Cardiac fibroblast (primary cell): ENCODE data around the gene SLC40A1.
A peak's percentile ranks its signal among the peaks of the same experiment; 100 is the strongest.

Source experiments
- DNase-seq, 2 donors: peaks; one replicate each; pipeline versions ENCODE4 v3.0.0 to v3.0.0-alpha.2; 2010; ENCODE audit warnings: low read depth in 2 of 2
- H3K4me3 ChIP-seq, 2 donors: replicated peaks in 1 of 2; 1 replicate in 1 of 2; 2 replicates in 1 of 2; pipeline ENCODE4 v1.5.1; 2011; ENCODE audit warnings: low read depth in 2 of 2, low read length in 2 of 2, mild to moderate bottlenecking in 2 of 2, moderate library complexity in 1 of 2
- TF ChIP-seq, protein P1 (sequence below): IDR thresholded peaks from one replicate; pipeline ENCODE4 v1.5.1; 2011; ENCODE audit warnings: low read depth, mild to moderate bottlenecking, low read length, inconsistent platforms

The SLC40A1 gene, protein sequence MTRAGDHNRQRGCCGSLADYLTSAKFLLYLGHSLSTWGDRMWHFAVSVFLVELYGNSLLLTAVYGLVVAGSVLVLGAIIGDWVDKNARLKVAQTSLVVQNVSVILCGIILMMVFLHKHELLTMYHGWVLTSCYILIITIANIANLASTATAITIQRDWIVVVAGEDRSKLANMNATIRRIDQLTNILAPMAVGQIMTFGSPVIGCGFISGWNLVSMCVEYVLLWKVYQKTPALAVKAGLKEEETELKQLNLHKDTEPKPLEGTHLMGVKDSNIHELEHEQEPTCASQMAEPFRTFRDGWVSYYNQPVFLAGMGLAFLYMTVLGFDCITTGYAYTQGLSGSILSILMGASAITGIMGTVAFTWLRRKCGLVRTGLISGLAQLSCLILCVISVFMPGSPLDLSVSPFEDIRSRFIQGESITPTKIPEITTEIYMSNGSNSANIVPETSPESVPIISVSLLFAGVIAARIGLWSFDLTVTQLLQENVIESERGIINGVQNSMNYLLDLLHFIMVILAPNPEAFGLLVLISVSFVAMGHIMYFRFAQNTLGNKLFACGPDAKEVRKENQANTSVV

DNA sequence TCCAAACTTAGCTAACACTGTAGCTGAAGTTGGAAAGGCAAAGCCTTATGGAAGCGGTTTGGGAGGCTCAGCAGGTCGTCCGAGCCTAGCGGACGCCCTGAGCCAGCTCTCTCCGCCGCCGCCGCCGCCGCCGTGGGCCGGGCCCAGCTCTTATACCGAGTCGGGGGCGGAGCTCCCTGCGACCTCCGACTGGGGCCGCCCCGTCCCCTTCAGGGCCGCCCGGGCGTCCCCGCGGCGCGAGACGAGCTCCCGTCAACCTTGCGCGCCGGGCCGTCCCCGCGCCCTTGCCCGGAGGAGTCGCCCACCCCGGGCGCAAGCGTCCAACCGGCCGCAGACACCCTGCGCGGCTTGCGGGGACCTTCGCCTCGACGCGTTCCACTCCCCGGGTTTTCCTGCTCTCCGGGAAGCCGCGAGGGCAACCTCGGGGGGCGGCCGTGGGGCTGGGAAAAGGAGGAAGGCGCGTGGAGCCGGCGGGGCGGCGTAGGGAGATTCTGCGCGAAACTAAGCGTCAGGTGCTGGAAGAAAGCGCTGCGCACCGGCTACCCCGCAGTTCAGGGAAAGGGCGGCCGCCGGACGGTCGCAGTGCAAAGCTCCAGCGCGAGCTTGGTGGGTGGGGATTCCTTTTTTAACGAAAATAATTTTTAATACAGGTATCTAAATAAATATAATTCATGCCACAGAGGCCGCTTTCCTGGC is at the start of gene SLC40A1:
SLC40A1 (minus strand) TSS at position 129 of the 696 bp plus-strand sequence. CDS start 326 bp downstream, outside the sequence.
- TF ChIP-seq, protein P1, sequence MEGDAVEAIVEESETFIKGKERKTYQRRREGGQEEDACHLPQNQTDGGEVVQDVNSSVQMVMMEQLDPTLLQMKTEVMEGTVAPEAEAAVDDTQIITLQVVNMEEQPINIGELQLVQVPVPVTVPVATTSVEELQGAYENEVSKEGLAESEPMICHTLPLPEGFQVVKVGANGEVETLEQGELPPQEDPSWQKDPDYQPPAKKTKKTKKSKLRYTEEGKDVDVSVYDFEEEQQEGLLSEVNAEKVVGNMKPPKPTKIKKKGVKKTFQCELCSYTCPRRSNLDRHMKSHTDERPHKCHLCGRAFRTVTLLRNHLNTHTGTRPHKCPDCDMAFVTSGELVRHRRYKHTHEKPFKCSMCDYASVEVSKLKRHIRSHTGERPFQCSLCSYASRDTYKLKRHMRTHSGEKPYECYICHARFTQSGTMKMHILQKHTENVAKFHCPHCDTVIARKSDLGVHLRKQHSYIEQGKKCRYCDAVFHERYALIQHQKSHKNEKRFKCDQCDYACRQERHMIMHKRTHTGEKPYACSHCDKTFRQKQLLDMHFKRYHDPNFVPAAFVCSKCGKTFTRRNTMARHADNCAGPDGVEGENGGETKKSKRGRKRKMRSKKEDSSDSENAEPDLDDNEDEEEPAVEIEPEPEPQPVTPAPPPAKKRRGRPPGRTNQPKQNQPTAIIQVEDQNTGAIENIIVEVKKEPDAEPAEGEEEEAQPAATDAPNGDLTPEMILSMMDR: no peak
- peak; percentile 45 to 75 for DNase-seq
- H3K4me3 ChIP-seq: peak within 1 kb of the TSS; percentile 47 to 55

DNA sequence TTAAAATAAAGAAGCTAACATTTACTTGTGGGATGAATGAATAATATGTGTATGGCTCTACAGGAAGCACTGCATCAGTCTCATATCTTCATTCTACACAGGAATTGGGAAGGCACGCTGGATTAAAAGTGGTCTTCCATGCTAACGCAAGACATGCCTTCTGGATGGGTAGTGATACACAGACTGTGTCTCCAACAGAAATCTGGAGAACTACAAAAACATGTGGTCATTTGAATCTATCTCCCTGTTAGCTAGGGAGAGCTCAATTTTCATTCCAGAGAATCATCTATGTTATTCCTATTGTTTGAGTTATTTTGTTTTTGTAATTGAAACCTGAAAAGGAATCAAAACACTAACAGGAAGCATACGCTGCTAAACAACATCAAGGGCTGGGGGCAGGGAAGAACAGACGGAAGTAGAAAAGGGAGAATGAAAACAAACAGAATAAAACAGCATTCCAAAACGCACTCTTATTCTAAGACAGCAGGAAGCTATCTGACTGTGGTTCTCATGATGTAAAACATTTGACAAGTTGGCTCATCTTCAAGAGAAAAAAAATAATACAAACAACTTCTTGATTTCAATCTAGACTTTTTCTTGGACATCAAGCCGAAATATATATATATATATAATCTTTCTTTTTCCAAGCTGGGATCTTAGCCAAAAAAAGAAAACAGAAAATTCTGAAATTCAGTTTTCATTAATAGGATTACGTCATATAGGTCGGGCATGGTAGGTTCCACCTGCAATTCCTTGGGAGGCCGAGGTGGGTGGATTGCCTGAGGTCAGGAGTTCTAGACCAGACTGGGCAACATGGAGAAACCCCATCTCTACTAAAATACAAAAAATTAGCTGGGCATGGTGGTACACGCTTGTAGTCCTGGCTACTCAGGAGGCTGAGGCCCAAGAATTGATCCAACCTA is 49.2 kb upstream of the SLC40A1 start:
- peak; percentile 53 to 78 for DNase-seq
- H3K4me3 ChIP-seq: no peak overlapping the region
- TF ChIP-seq, protein P1: no peak

DNA sequence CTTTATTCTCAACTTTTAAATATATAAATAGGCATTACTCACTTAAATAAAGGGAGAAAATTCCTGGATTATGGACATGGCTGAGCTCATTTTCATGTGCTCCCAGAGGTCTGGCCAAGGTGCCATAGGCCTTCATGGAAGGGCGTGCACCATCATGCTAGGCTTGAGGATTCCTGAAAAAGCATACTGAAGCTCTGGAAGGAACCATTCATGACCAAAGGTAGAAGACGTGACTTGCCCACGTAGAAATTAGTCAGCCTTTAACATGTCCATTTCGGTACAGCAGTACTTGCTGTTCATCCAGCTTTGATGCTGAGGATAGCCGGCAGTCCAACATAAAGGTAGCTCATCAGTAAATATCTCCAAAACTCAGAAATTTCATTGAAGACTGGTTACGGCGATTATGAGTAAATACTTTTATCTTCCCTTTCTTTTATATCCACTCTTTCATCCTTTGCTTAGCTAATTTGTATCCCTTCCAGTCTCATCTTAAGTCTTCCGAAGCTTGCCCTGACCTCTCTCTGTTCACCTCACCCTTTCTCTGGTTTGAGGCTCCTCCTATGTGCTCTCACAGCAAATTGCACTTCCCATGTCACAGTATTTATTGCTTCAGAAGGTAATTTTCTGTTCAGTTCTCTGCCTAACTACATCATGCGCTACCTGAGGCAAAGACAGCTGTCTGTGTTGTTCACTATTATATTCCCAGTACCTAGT is 48.4 kb upstream of the SLC40A1 start:
- H3K4me3 ChIP-seq: no peak overlapping the region
- TF ChIP-seq, protein P1: no peak
- peak; percentile 41 to 49 for DNase-seq

DNA sequence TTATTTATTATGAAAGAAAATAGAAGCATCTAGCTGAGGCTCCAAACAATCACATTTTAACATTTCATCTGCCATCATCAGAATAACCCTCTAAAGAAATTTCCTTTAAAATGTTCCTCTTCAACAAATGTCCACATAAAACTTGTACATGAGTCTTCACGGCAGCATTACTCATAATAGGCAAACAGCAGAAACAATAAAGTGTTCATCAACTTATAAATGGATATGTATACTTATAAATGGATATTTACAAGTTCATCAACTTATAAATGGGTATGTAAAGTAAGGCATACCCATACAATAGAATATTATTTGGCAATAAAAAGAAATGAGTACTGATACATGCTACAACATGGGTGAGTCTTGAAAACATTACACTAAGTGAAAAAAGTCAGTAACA is 47.2 kb upstream of the SLC40A1 start:
- H3K4me3 ChIP-seq: no peak overlapping the region
- TF ChIP-seq, protein P1: no peak
- no peak for DNase-seq

DNA sequence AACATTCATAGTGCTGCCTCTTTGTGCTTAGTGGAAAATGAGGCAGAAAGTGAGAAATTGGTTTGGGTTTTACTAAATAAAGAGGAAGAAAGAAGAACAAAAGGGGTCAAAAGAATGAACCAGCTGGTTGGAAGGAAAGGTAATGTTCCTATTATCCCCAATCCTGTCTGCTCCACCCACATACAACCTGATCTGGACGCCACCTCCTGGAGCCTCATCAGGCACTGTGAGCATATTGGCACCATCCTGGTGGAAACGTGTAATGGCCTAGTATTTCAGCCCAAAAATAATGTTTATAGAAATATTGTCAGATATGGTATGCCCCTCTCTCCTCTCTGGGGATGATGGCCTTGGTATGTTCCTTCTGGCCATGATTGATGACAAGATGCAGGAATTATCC is 45.0 kb upstream of the SLC40A1 start:
- TF ChIP-seq, protein P1: no peak

More for the DNA sequence above, 45.0 kb upstream of the SLC40A1 start:
- no peak for DNase-seq
- H3K4me3 ChIP-seq: no peak overlapping the region
